NCI-H2196 (cell line): Measurements from ENCODE around the gene CHST11.
A peak's percentile ranks its signal among the peaks of the same experiment; 100 is the strongest.

ENCODE experiments used
- DNase-seq: peaks from one replicate; lab custom pipeline; 2025; ENCODE audit not compliant: unreplicated experiment; lab: John Stamatoyannopoulos, UW

Gene CHST11

DNA sequence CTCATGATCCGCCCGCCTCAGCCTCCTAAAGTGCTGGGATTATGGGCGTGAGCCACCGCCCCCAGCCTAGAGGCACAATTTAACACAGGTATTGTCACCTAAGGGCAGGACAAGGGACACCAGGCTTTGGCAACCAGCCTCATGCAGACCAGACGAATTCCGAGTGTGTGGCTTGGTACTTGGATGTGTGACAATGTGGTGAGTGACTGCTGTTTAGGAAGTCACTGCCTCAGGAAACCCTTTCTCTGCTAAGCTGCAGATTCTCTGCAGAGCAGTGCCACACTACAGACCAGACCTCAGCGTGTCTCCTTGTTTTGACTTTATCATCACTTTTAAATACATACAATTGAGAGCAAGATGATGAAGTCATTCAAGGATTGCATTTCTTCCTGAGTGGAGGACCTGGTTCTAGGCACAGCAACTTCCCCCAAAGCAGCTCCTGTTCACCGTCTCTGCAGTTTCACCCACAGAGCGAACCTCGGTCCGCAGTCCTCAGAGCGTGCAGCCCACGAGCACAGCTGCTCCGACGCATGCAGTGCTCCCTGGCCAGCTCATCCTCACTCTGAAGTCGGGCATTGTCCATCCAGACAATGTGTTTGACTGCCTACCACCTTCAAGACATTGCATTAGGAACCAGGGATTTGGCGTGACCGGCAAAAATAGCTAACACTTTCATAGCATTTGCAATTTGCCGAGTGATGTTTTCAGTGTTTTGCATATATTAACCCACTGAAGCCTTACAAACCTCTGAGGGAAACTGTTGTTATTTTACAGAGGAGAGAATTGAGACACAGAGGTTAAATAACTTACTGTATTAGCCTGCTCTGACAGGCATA, 235.2 kb downstream of the CHST11 start:
- DNase-seq, result no peak

DNA sequence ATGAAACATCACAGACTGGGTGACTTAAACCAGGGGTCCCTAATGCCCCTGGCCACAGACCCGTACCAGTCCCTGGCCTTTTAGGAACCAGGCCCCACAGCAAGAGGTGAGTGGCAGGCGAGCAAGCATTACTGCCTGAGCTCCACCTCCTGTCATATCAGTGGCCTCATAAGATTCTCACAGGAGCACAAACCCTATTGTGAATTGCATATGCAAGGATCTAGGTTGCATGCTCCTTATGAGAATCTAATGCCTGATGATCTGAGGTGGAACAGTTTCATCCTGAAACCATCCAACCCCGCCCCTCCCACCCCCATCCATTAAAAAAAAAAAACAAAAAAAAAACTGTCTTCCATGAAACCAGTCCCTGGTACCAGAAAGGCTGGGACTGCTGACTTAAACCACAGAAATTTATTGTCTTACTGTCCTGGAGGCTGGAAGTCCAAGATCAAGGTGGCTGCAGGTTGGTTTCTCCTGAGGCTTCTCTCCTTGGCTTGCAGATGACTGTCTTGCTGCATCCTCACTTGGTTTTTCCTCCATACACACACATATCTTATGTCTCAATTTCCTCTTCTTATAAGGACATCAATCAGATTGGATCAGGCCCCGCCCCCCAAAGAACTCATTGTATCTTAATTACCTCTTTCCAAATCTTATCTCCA, 235.9 kb downstream of the CHST11 start:
- no peak for DNase-seq

DNA sequence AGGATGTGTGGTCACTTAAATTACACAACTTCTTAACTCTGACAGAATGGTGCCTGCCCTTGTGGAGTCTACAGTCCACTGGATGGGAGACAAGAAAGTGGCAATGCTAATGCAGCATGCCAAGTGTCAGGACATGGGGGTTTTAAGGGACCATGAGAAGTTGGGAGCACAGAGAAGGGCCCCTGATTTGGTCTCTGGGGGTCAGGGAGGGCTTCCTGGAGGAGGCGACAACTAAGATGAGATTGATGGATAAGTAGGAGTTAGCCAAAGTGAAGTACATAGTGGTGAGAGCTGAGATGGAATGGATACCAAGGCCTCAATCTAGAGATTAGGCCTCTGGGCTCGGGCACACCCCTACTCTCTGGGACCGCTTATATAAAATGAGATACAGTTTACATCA, 236.7 kb downstream of the CHST11 start:
- no peak for DNase-seq

DNA sequence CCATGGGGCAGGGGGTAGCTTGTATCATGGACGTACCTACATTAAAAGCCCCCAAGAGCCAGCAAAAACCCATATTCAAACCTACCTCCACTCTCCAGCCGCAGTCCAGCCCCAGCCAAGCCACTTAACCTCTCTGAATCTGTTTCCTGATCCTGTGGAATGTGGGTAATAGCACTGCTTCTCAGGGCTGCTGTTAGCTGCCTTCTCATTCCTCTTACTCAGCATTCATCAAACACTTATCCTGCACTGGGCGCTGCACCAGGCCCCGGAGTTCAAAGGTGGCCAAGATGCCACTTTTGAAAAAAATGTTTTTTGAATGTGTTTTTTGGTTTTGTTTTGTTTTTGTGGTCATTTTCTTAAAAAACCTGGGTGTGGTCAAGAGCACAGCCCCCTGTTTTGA, 237.4 kb downstream of the CHST11 start:
- no peak for DNase-seq

DNA sequence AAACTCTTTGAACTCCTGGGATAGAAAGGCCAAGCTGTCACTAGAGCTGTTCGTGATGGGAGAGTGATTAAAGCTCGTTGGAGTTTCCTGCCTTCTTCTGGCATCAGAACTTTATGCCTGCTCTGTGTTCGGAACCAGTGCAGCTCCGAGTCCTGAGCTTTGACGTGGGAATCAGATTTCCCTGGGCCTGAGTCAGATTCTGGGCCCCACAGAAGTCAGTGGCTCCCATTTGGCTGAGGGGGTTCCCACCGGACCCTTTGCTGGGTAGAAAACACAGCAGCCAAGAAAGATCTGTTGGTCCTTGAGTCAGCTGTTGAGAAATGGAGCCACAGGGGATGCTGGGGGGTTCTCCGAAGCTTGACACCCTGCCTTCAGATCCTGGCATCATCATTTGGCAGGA, 238.0 kb downstream of the CHST11 start:
- no peak for DNase-seq

DNA sequence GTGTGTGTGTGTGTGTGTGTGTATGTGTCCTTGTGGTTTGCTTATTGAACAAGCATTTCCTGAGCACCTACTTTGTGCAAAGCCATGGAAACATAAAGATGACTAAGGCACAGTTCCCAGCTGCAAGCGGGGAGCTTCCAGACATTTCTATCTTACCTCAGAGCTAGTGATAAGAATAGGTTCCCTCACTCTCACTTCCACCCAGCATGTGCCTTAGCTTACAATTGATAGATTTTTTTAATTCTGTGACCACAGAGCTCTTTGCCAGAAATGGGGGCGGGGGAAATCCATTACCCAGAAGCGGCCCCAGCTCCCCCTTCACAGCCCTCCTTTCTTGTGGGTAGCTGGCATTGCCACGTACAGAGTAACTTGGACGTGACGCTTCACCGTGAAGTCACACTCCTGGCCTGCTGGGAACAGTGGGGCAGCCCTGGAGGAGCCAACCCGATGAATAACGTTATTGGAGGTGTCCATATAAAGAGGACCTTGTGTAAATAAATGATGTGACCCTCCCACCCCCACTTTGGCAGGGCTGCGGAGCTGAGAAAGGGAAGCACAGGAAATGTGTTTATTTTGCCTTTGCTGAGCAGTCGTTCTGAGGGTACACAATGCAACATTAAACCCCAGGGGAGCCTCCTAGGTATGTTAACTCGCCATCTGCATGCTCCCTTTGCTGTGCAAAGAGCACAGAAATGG, 238.9 kb downstream of the CHST11 start:
- peak; percentile 66 for DNase-seq

DNA sequence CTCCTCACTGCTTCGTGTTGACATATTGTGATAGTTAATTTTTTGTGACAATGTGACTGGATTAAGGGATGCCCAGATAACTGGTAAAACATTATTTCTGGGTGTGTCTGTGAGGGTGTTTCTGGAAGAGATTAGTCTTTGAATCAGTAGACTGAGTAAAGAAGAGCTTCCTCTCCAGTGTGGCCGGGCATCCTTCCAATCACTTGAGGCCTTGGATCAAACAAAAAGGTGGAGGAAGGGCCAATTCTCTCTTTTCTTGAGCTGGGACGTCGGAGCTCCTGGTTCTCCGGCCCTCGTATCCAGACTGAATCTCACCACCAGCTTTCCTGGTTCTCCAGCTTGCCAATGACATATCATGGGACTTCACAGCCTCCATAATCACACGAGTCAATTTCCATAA, 240.4 kb downstream of the CHST11 start:
- DNase-seq, result no peak

DNA sequence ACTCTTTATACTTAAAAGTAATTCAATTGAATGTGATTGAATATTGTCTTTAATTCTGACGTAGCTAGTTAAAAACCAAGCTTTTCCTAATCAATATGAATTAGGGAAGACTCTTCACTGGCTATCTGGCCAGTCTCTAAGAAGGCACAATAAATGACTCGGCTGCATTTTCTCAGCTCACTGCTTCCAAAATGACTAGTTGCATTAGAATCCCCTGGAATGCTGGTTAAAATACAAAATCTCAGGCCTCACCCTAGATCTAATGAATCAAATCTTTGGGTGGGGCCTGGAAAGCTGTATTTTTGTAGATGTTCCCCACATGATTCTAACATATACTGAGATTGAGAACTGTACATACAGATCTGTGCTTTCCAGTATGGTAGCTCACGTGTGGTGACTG, 242.1 kb downstream of the CHST11 start:
- DNase-seq, result no peak

DNA sequence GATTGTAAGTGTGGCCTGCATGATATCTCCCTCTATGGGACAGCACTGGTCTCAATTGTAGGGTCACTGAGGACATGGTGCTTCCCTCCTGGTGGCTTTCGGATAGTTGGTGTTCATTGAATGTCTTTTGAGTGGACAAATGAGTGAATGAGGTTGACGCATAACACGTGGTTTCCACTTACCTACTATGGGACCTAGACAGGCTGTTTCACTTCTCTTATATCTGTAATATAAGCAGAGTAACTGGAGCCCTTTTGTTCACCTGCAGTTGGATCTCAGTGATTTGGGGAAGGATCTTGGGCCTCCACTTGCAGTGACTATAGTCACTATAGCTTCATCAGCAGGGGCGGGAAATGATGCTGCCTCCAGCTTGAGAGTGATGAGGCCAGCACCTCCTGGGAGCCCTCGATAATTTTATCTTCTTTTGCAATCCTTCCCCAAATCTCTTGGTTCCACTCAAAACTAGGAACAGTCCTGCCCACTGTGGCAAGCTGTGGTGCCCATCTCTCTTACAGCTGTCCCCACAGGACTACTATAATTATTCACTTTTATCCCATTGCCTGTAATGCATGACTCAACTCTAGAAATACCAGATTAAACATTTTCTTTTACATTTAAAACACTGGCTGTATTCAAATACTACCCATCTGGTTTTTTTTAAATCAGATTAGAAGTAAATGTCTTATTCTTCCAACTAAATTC, 242.9 kb downstream of the CHST11 start:
- DNase-seq, result no peak

DNA sequence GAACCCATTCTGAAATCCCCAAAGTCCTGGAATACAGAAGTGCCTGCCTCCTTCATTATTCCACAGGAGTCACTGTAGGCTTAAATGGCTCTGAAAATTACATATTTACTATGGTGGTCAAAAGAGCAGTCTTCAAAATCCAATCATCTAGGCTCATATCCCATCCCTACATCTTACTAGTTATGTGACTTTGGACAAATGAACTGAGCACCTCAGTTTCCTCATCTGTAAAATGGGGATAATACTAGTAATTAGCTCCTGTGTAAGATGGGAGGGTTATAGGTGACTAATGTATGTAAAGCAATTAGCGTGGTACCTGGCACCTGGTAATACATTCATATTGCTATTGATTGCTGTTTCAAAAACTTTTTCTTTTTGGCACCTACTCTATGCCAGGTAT, 243.6 kb downstream of the CHST11 start:
- DNase-seq, result no peak

DNA sequence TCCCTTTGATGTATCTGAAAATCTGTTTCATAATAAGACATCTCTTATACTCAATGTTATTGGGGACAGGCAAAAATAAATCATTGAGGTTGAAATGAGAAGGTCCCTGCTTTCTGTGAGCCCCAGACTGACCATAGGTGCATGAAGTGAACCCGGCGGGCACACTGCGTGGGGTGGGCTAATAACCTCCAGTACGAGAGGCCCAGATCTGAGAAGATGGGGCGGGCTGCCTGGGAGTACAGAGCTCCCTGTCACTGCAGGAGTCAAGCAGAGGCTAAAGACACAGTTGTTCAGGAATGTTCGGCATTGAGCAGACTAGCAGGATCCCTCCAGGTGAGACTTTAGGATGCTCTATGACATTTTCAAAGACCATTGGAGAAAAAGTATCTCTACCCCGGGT, 244.6 kb downstream of the CHST11 start:
- DNase-seq, result no peak

DNA sequence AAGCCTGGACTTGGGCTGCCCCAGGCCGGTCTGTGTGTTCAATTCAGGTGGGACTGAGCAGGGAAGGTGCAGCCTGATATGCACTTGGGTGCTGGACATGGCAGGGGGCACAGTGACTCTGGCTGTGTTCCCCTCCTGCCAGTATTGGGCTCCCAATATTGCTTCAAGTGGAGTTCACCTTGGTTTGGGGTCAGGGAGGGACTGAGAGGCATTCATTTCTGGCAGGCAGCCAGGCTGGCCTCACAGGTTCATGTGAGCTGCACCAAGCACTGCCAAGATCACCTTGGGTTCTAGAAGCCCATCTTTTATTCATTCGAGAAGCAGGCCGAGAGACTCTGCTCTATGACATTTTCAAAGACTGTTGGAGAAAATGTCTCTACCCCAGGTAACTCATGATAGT, 245.0 kb downstream of the CHST11 start:
- no peak for DNase-seq

DNA sequence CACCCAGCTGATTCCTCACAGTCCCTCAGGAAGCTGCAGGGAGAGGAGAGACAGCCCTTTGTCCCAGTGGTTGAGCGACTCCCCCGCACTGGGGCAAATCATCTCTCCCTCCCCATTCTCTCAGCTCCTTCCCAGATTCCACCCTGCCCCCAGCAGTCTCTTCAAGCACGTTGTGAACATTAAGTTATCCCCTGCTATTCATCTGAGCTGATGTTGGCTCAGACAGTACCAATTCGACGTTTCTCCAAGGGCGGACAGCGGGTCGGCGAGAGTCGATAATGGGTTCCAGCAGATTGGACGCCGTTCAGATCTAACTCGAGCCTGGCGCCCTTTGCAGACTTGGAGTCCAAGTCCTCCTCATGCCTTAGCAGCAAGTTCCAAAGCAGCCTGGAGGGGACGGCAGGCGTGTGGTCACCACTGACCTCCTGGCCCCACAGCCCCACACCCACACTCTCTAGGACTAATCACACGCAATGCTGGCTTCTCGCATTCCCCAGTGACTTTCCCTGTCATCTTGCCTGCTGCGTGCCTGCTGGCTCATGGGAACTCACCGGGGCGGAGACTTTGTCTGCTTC, 245.9 kb downstream of the CHST11 start:
- no peak for DNase-seq

DNA sequence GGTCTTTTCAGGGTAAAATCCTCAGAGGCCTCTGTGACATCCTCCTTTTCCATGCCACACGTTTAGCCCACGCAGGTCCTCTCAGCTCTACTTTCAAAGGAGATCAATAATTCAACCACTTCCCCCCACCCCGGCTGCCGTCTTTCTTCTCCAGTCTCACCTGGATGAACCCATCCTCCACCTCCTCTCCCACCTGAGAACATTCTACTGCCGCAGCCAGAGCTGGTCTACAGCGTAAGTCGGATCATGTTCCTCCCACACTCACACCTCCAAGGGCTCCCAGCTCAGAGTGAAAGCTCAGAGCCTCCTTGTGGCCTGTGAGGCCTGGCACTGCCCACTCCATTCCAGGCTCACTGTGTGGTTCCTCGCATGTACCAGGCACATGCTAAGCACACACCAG, 246.6 kb downstream of the CHST11 start:
- DNase-seq, result no peak

DNA sequence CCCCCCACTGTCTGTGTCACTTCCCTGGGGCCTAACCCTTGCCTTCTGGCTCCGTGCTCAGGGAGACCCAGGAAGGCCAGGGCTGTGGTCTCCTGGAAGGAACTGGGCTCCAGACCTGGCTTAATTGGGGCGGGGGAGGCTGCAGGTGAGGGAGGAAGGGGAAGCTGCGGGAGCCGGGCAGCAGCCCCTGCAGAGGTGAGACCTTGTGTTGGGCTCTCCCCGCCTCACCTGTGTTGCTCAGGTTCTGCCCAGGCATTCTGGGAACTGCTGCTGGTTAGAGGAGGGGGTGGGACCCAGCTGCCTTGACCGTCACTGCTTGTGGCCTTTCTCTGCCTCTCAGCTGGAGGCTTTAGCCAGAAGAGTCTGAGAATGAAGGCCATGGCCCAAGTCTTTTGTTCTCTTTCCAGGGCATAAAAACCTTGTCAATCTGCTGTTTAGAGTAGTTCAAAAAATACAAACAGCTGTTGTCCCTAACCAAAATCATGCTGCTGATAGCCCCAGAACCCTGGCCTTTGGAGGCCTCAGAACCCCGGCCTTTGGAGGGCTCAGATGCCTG, 247.6 kb downstream of the CHST11 start:
- no peak for DNase-seq

DNA sequence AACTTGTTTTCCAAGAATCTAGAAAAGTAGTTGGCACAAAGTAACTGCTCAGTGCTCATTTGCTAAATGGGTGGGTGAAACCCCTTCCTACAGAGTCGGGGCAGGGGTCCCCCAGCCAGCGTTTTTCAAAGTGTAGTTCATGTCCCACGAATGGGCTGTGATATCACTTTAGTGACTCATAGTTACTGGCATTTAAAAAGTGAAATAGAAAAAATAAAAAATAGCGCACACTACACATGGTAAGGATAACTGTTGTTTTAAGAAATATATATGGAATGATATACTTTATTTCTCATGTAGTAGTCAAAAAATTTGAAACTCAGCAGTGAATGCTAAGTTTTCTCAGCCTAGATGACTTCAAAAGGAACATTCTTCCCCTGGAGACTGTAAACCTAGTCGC, 250.4 kb downstream of the CHST11 start:
- no peak for DNase-seq

DNA sequence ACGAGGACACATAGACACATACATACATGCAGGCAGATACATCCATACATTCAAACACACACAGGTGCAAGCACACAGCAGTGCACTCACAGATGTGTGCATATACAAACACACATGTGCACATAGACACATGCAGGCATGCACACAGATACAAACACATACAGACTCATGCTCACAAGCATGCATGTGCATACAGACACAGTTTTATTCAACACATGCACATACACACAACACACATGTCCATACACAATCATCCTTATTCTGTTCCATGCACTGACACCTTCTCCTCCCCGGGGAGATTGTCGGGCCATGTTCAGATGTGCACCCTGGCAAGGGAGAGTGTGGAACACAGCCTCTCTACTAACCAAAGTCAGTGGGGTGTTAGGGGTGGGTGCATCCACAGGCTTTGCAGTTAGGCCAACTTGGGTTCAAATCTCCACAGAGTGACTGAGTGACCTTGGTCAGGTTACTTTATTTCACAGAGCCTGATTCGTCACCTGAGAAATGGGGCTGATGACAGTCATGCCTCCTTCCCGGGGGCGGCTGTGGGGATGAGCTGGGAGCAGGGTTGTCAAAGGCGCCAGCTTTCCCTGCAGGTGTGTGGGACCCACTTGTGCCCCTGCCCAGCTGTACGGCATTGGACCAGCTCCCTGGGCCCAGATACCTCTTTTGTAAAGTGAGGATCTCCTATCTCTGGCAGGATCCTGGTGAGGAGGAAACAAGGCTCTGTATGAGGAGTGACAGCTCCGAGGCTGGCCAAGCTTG, 251.2 kb downstream of the CHST11 start:
- DNase-seq, result no peak

DNA sequence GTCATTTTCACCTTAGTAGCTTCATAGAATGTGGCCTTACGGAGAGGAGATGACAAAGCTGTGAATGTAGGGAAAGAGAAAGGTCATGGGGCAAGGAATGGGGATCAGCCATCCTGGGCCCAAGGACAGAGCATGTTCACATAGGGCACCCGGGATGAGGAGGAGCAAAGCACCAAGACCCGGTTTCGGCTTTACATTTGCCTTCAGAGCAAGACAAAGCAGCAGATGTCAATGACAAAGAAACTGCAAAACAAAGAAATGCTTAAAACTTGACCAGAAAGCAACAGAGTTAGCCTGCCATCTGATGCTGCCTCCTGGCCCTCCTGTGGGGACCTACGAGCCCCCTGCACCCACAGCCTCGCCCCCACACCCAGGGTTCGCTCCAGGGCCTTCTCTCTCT, 252.1 kb downstream of the CHST11 start:
- DNase-seq, result no peak

DNA sequence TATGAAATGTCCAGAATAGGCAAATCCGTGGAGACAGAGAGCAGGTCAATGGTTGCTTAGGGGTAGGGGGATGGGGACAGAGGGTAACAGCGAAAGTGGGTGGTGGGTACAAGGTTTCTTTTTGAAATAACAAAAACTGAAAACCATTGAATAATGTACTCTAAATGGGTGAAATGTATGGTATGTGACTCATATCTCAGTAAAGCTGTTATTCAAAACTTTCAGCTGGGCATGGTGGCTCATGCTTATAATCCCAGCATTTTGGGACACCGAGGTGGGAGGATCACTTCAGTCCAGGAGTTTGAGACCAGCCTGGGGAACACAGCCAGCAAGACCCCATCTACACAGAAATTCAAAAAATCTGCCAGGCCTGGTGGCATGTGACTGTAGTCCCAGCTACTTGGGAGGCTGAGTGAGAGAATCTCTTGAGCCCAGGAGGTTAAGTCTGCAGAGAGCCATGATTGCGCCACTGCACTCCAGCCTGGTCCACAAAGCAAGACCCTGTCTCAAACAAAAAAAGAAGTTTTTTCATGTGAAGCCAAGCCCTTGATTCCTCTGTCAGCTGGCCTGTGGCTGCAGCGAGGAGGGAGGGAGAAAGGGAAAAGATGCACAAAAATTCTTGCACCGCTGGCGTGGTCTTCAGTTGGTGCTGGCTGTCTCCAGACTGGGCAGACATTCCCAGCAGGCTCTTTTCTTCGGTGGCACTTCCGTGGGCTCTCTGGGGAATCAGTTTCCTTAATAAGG, 253.1 kb downstream of the CHST11 start:
- no peak for DNase-seq
